GM18867 (cell line): ENCODE results near the gene CD14.
"Not testable (repeated sequence)": the region's sequence is repeated elsewhere in the genome, so short reads cannot be mapped to it uniquely, and the experiment has no call there.

ENCODE experiments used
- ATAC-seq: cut with Tn5 transposase; IDR thresholded peaks from one replicate; pipeline ENCODE4 v1.9.1; 2021; ENCODE audit warnings: mild to moderate bottlenecking, moderate library complexity; ENCODE audit not compliant: unreplicated experiment

The CD14 gene

GRCh38 chr5:140633021-140633471, at the start of gene CD14:
TSS of gene CD14 (minus strand) at chr5:140633175. CDS start at chr5:140633071, 104 bp downstream.
- ATAC-seq = no peak

- ATAC-seq = no peak
Measured at GRCh38 chr5:140678993-140679392, 46.0 kb upstream of the CD14 start.

GRCh38 chr5:140677947-140678346, 45.0 kb upstream of the CD14 start:
- peak; percentile 64 for ATAC-seq

- no peak for ATAC-seq
Measured at GRCh38 chr5:140674629-140675028, 41.7 kb upstream of the CD14 start.

- ATAC-seq = no peak
Measured at GRCh38 chr5:140674211-140674610, 41.2 kb upstream of the CD14 start.

- no peak for ATAC-seq
Measured at GRCh38 chr5:140673187-140673976, 40.4 kb upstream of the CD14 start, which contains the start of gene DND1. TSS of gene DND1 (minus strand) at chr5:140673576. CDS start at chr5:140673542, 34 bp downstream.

GRCh38 chr5:140672455-140673186, 39.6 kb upstream of the CD14 start:
- ATAC-seq = no peak

GRCh38 chr5:140671472-140672125, 38.6 kb upstream of the CD14 start:
- ATAC-seq = no peak

- not testable (repeated sequence) for ATAC-seq
Measured at GRCh38 chr5:140671035-140671434, 38.1 kb upstream of the CD14 start.

- peak; percentile 98 for ATAC-seq
Measured at GRCh38 chr5:140664359-140665119, 31.6 kb upstream of the CD14 start, which contains the start of gene WDR55. TSS of gene WDR55 (plus strand) at chr5:140664904. CDS start at chr5:140664913, 9 bp downstream.

GRCh38 chr5:140664030-140664358, 31.0 kb upstream of the CD14 start:
- ATAC-seq = no peak

- ATAC-seq = not testable (repeated sequence)
Measured at GRCh38 chr5:140660371-140660770, 27.4 kb upstream of the CD14 start.

- no peak for ATAC-seq
Measured at GRCh38 chr5:140658870-140659269, 25.9 kb upstream of the CD14 start.

GRCh38 chr5:140647042-140647419, 14.1 kb upstream of the CD14 start:
- ATAC-seq = no peak

- no peak for ATAC-seq
Measured at GRCh38 chr5:140642718-140643117, 9.7 kb upstream of the CD14 start.

GRCh38 chr5:140641716-140642115, 8.7 kb upstream of the CD14 start:
- no peak for ATAC-seq

- peak; percentile 94 for ATAC-seq
Measured at GRCh38 chr5:140639148-140639981, 6.4 kb upstream of the CD14 start, which contains the start of gene TMCO6. TSS of gene TMCO6 (plus strand) at chr5:140639451. CDS start at chr5:140639528, 77 bp downstream.

GRCh38 chr5:140638898-140639147, 5.8 kb upstream of the CD14 start:
- ATAC-seq = not testable (repeated sequence)

GRCh38 chr5:140637371-140638100, 4.6 kb upstream of the CD14 start:
- no peak for ATAC-seq
